ENCODE results near the gene UCHL5.

DNA sequence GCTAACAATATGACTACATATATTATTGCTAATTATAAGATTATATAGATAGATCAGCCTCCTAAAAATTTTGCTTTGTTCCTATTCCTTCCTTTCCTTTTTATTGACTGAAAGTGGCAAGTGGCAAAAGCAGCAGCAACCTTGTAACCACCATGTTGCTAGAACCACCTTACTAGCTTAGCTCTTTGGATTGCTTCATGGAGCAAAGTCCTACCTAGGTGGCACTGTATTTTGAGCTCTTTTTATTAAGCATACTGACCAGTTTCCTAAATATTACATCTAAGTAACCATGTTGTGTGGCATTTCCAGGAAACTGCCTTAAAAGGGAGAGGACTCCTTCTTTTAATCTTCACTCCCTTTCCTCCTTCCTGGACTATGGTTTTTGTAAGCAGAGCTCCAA, 90.8 kb downstream of the UCHL5 start:
- TF ChIP-seq NFE2L2 (IDR thresholded peaks at IDR 0.05; ENCODE audit: low read length): no peak
- TF ChIP-seq, protein P1, sequence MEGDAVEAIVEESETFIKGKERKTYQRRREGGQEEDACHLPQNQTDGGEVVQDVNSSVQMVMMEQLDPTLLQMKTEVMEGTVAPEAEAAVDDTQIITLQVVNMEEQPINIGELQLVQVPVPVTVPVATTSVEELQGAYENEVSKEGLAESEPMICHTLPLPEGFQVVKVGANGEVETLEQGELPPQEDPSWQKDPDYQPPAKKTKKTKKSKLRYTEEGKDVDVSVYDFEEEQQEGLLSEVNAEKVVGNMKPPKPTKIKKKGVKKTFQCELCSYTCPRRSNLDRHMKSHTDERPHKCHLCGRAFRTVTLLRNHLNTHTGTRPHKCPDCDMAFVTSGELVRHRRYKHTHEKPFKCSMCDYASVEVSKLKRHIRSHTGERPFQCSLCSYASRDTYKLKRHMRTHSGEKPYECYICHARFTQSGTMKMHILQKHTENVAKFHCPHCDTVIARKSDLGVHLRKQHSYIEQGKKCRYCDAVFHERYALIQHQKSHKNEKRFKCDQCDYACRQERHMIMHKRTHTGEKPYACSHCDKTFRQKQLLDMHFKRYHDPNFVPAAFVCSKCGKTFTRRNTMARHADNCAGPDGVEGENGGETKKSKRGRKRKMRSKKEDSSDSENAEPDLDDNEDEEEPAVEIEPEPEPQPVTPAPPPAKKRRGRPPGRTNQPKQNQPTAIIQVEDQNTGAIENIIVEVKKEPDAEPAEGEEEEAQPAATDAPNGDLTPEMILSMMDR (CRISPR knock-in tag; IDR thresholded peaks at IDR 0.05): no peak

Measured in HepG2 (cell line).